Measurements from ENCODE around the gene COA3.

DNA sequence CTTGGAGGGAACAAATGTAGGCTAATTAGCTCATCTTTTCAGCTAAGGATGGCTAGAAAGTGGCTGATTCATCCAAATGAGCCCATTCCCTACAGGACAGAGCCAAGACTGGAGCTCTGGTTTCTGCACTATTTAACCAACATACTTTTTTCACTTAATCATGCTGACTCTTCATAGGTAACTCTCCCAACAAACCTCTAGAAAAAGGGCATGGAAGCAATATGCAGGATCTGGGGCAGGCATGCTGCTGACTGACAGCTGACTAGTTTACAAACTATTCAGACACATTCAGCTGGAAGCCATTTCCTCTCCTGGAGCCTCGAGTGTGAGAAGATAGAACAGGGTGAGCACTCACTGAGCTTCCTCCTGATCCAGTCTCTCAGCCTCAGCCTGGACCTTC lies 19.4 kb upstream of the COA3 start:
- no peak for TF ChIP-seq SPI1 (IDR thresholded peaks at IDR 0.05; ENCODE audit: low read depth, low read length)
- TF ChIP-seq POLR2A (IDR thresholded peaks at IDR 0.05; ENCODE audit: low read depth, low read length): no peak
- TF ChIP-seq TAF1 (IDR thresholded peaks at IDR 0.05; ENCODE audit: low read depth, low read length): no peak
- TF ChIP-seq POLR2AphosphoS5 (IDR thresholded peaks at IDR 0.05; ENCODE audit: low read depth, low read length): no peak
- TF ChIP-seq PAX5 (IDR thresholded peaks at IDR 0.05; ENCODE audit: insufficient read depth, low read length, severe bottlenecking): no peak

Measured in GM12891 (cell line).